BJ (cell line): ENCODE data around the gene VWDE. TPM values are rescaled to one million over a fixed set of nuclear protein-coding genes. Genes with fewer than 3 reads are reported as not detected.
"Not testable (repeated sequence)": the region's sequence is repeated elsewhere in the genome, so short reads cannot be mapped to it uniquely, and the experiment has no call there.

Experiments
- CTCF ChIA-PET: fragments of 350-600 bp; formaldehyde crosslinking; extraction: SDS; loops from one replicate; lab custom pipeline; 2021; ENCODE audit warnings: antibody characterized with exemption, inconsistent platforms; lab: Yijun Ruan, JAX
- POLR2A ChIA-PET: fragments of 300-600 bp; sonication (Branson Sonifier 250); formaldehyde crosslinking; extraction: SDS; loops from one replicate; lab custom pipeline; 2021; ENCODE audit warnings: antibody characterized with exemption; lab: Charles Lee
- DNase-seq: peaks from one replicate; pipeline ENCODE4 v3.0.0-alpha.2; 2011; ENCODE audit warnings: low read depth
- H3K27me3 ChIP-seq: 2 replicates; pipeline ENCODE4 v1.6.0; 2011; ENCODE audit warnings: low read length; ENCODE audit not compliant: control insufficient read depth, insufficient read depth
- H3K36me3 ChIP-seq: 2 replicates; pipeline ENCODE4 v1.5.1; 2011; ENCODE audit warnings: low read length; ENCODE audit not compliant: control insufficient read depth, insufficient read depth
- H3K4me3 ChIP-seq: 2 replicates; pipeline ENCODE4 v1.5.1; 2011; ENCODE audit warnings: low read depth, mild to moderate bottlenecking, control low read depth, low read length
- CTCF ChIP-seq: IDR thresholded peaks from 2 replicates; pipeline ENCODE4 v1.5.1; 2011; ENCODE audit warnings: low read depth, mild to moderate bottlenecking, control low read depth, inconsistent platforms, low read length, moderate library complexity; ENCODE audit not compliant: insufficient read depth
- polyA plus RNA-seq: library from polyadenylated mRNA; depleted of rRNA; stranded (reverse); fragments of >200 nt; gene quantifications from 2 replicates; pipeline ENCODE4 v1.2.3, GENCODE V29; 2011

VWDE gene
- polyA plus RNA-seq, 1 experiment: not detected

GRCh38 chr7:12412407-12412806, 8.7 kb upstream of the VWDE start:
- CTCF ChIA-PET: no interaction called here
- Histone ChIP-seq H3K4me3 (no peak overlapping the region), H3K27me3 (no peaks in the 10 kb centered on the region), H3K36me3 (no peaks in the 10 kb centered on the region)
- no peak for TF ChIP-seq CTCF
- POLR2A ChIA-PET: no interaction called here
- DNase-seq: no peak

- ChIA-PET POLR2A (no interaction called here), CTCF (no interaction called here)
- H3K36me3 ChIP-seq: no peaks in the 10 kb centered on the region
- no peaks in the 10 kb centered on the region for H3K27me3 ChIP-seq
- H3K4me3 ChIP-seq: no peak overlapping the region
- no peak for TF ChIP-seq CTCF
- no peak for DNase-seq
Observed at GRCh38 chr7:12410523-12410922, 6.9 kb upstream of the VWDE start.

GRCh38 chr7:12409097-12409711, 5.5 kb upstream of the VWDE start:
- Histone ChIP-seq H3K4me3 (no peak overlapping the region), H3K36me3 (no peaks in the 10 kb centered on the region), H3K27me3 (peaks cover 2% of the 10 kb centered on the region)
- TF ChIP-seq CTCF: no peak
- CTCF ChIA-PET: interaction anchor here (0.6 to 1.8 kb wide), 2 partner anchors 29 to 46 kb away, joined by 4 to 5 read pairs; no protein-coding TSS in a partner anchor
- POLR2A ChIA-PET: no interaction called here
- no peak for DNase-seq

GRCh38 chr7:12407652-12408051, 4.0 kb upstream of the VWDE start:
- H3K27me3 ChIP-seq, CTCF ChIA-PET, H3K4me3 ChIP-seq, POLR2A ChIA-PET, DNase-seq, H3K36me3 ChIP-seq: not testable (repeated sequence)

- POLR2A ChIA-PET: no interaction called here
- Histone ChIP-seq H3K36me3 (no peaks in the 10 kb centered on the region), H3K27me3 (peaks cover 3% of the 10 kb centered on the region), H3K4me3 (no peak overlapping the region)
- TF ChIP-seq CTCF: no peak
- no peak for DNase-seq
- CTCF ChIA-PET: no interaction called here
Observed at GRCh38 chr7:12402365-12402725, 1.3 kb downstream of the VWDE start.

- TF ChIP-seq CTCF: no peak
- Histone ChIP-seq H3K4me3 (no peak overlapping the region), H3K36me3 (no peaks in the 10 kb centered on the region), H3K27me3 (peaks cover 3% of the 10 kb centered on the region)
- ChIA-PET POLR2A (no interaction called here), CTCF (no interaction called here)
- DNase-seq: no peak
Observed at GRCh38 chr7:12401538-12402364, 1.9 kb downstream of the VWDE start.
